ENCODE results near the gene SPRED2. TPM values are rescaled to one million over a fixed set of nuclear protein-coding genes. Genes with fewer than 3 reads are reported as not detected.
A peak's percentile ranks its signal among the peaks of the same experiment; 100 is the strongest.

The SPRED2 gene
- total and polyA plus RNA-seq, 2 of the 8 experiments (the other 6 are each of a cell fraction or from before 2014, with no cell fraction given) = 15.3 to 22.5 TPM

- Histone ChIP-seq H3K79me2 (ENCODE audit: control insufficient read depth in 1 of 2, insufficient read depth in 2 of 2, low read length in 2 of 2) (no peaks in the 10 kb centered on the region), H3K9ac (replicated peaks in 1 of 4; ENCODE audit: extremely low read depth in 1 of 4, low read depth in 3 of 4, low read length in 3 of 4) (no peak overlapping the region), H2BK15ac (ENCODE audit: low read length) (no peak overlapping the region), H3K79me1 (ENCODE audit: low read depth, low read length) (no peaks in the 10 kb centered on the region; the same call in 1 of the 2 replicates), H3K36me3 (ENCODE audit: control insufficient read depth in 2 of 4, insufficient read depth in 4 of 4, low read length in 3 of 4) (peaks cover 0 to 6% (median 0%) of the 10 kb centered on the region in 4 experiments; a peak in 1 of 8 replicates), H3K4me1 (replicated peaks in 1 of 4; ENCODE audit: control insufficient read depth in 3 of 4, insufficient read depth in 4 of 4, low read length in 3 of 4) (no peaks in the 10 kb centered on the region), H3K4ac (replicated peaks; ENCODE audit: insufficient read length, low read depth, low read length) (no peak overlapping the region), H3K56ac (replicated peaks; ENCODE audit: insufficient read length, low read depth, low read length) (no peak overlapping the region), H3K27me3 (replicated peaks in 1 of 4; ENCODE audit: control insufficient read depth in 3 of 4, extremely low read depth in 1 of 4, insufficient read depth in 3 of 4, low read length in 3 of 4) (no peaks in the 10 kb centered on the region), H4K8ac (ENCODE audit: extremely low read depth, insufficient read depth, low read length) (peak overlapping the region; percentile 41; the same call in 1 of the 2 replicates), H2BK12ac (ENCODE audit: low read depth, low read length) (no peak overlapping the region), H3K4me2 (ENCODE audit: insufficient read depth in 1 of 2, low read depth in 2 of 2, low read length in 2 of 2) (no peak overlapping the region), H3K18ac (ENCODE audit: extremely low read depth, low read length) (no peak overlapping the region), H3K14ac (ENCODE audit: insufficient read length) (no peak overlapping the region), H3K9me3 (ENCODE audit: insufficient read depth in 2 of 2, low read depth in 1 of 2, low read length in 1 of 2) (no peaks in the 10 kb centered on the region), H4K5ac (ENCODE audit: insufficient read length, low read depth, low read length) (no peak overlapping the region), H3K23me2 (ENCODE audit: low read depth, low read length) (no peaks in the 10 kb centered on the region; the same call in 1 of the 2 replicates), H2BK120ac (replicated peaks; ENCODE audit: low read depth, low read length) (no peak overlapping the region), H4K91ac (replicated peaks; ENCODE audit: insufficient read length, low read length) (no peak overlapping the region), H2BK5ac (ENCODE audit: low read depth, low read length) (no peak overlapping the region), H3K23ac (ENCODE audit: insufficient read length) (no peak overlapping the region), H2AK5ac (ENCODE audit: low read depth, low read length) (no peak overlapping the region), H2AFZ (ENCODE audit: low read length) (no peak overlapping the region), H2BK20ac (ENCODE audit: low read length) (no peak overlapping the region), H4K20me1 (replicated peaks in 1 of 2; ENCODE audit: control insufficient read depth in 1 of 2, insufficient read depth in 2 of 2, low read length in 2 of 2) (peaks cover 0 to 3% of the 10 kb centered on the region in 2 experiments), H3K4me3 (ENCODE audit: extremely low read depth in 1 of 4, insufficient read depth in 2 of 4, low read depth in 3 of 4, low read length in 4 of 4) (no peak overlapping the region), H3K27ac (ENCODE audit: low read depth, low read length) (no peak overlapping the region)
- POLR2A ChIA-PET (ENCODE audit: partially characterized antibody) = no interaction called here
- WGBS, 2 experiments (ENCODE audit: extremely low coverage in 1 of 2, insufficient coverage in 1 of 2, insufficient read length in 1 of 2, insufficient replicate concordance in 2 of 2, low coverage in 1 of 2, low lambda C conversion rate in 2 of 2, missing lambda C conversion rate in 1 of 2) = 94% methylated on average over 42 of the region's 52 CpGs; no CpG with 5 or more reads in 1 of the 2 experiments
- DNase-seq (ENCODE audit: low read depth in 1 of 2, low spot score in 2 of 2) (no peak), FAIRE-seq (no peak)
- CTCF ChIA-PET (ENCODE audit: partially characterized antibody) = interaction anchor here (0.7 to 1.1 kb wide), 2 partner anchors 25 to 259 kb away, joined by 3 read pairs; no protein-coding TSS in a partner anchor
- TF ChIP-seq RFX5 (IDR thresholded peaks at IDR 0.05; ENCODE audit: borderline replicate concordance, low read depth, low read length) (no peak), JUND (IDR thresholded peaks at IDR 0.05; ENCODE audit: low read length) (no peak), POLR2A (IDR thresholded peaks at IDR 0.05; ENCODE audit: control extremely low read depth in 1 of 2, low read depth in 2 of 2, low read length in 2 of 2) (no peak), SIN3A (conservative IDR thresholded peaks at IDR 0.05 in 1 of 2, IDR thresholded peaks at IDR 0.05 in 1 of 2; ENCODE audit: low read depth in 1 of 2, low read length in 2 of 2) (no peak), SP4 (IDR thresholded peaks at IDR 0.05; ENCODE audit: low read length) (no peak), EP300 (IDR thresholded peaks at IDR 0.05; ENCODE audit: borderline replicate concordance in 1 of 2, low read depth in 2 of 2, low read length in 2 of 2) (no peak), POLR2AphosphoS5 (IDR thresholded peaks at IDR 0.05; ENCODE audit: low read depth, low read length) (no peak), RXRA (IDR thresholded peaks at IDR 0.05; ENCODE audit: insufficient read depth, low read depth, low read length) (no peak), HDAC6 (IDR thresholded peaks at IDR 0.05; ENCODE audit: low read depth, low read length) (no peak)
These were observed 119.1 kb downstream of the SPRED2 start for GRCh38 chr2:65313126-65313953.

All from H1 (cell line).